GM12865 (cell line): ENCODE measurements around the gene AVP.

Source experiments
- DNase-seq: peaks from one replicate; pipeline ENCODE4 v3.0.0; 2010; ENCODE audit warnings: low read depth
- H3K4me3 ChIP-seq: 2 replicates; pipeline ENCODE4 v1.5.1; 2011; ENCODE audit warnings: mild to moderate bottlenecking, low read depth, low read length, control low read depth
- TF ChIP-seq, protein P1 (sequence below): IDR thresholded peaks from 2 replicates; pipeline ENCODE4 v1.5.1; 2011; ENCODE audit warnings: low read length, control low read depth, low read depth, inconsistent platforms; ENCODE audit not compliant: insufficient read depth; ENCODE audit errors: missing control alignments

Gene AVP

DNA sequence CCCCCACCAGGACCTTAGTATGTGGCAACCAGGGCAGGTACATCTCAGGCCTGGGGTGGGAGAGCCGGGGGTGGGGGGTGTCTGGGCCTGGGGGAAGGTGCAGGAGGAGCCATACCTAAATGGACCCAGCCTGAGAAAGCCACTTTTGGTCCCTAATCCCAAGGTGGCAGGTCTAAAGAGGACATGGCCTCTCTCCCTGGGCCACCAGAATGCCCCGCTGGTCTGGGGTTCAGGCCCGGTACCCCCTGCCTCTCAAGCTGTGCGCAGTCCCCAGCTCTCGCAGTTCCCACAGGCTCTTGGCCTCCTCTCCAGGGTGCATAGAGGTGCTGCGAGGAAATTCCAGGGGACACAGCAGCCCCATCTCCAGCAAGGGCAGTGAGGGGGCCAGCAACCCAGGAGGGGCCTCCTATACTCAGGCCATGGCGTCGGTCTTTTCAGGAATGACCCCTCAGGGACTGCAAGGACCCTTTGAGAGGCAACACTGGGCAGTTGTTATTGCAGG lies 1.1 kb upstream of the AVP start:
- TF ChIP-seq, protein P1, sequence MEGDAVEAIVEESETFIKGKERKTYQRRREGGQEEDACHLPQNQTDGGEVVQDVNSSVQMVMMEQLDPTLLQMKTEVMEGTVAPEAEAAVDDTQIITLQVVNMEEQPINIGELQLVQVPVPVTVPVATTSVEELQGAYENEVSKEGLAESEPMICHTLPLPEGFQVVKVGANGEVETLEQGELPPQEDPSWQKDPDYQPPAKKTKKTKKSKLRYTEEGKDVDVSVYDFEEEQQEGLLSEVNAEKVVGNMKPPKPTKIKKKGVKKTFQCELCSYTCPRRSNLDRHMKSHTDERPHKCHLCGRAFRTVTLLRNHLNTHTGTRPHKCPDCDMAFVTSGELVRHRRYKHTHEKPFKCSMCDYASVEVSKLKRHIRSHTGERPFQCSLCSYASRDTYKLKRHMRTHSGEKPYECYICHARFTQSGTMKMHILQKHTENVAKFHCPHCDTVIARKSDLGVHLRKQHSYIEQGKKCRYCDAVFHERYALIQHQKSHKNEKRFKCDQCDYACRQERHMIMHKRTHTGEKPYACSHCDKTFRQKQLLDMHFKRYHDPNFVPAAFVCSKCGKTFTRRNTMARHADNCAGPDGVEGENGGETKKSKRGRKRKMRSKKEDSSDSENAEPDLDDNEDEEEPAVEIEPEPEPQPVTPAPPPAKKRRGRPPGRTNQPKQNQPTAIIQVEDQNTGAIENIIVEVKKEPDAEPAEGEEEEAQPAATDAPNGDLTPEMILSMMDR = no peak
- no peak for DNase-seq
- H3K4me3 ChIP-seq = no peak overlapping the region

DNA sequence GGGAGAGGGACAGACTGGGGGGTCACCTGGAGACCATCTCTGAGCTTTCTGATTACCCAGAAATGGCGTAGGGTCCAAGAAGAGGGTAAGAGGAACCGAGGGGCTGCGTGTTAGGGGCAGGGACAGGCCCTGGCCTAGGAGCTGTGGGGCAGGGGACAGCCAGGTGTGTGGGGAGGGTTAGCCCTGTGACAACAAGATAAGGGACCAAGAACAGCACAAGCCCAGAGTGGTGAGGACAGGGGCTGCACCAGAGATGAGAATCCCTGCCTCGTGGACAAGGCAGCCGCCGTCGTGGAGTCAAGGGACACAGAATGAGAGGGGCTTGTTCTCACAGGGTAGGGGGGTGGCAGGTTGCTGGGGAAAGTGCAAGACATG lies 449 bp upstream of the AVP start:
- no peak for DNase-seq
- H3K4me3 ChIP-seq = no peak overlapping the region
- TF ChIP-seq, protein P1 = no peak

DNA sequence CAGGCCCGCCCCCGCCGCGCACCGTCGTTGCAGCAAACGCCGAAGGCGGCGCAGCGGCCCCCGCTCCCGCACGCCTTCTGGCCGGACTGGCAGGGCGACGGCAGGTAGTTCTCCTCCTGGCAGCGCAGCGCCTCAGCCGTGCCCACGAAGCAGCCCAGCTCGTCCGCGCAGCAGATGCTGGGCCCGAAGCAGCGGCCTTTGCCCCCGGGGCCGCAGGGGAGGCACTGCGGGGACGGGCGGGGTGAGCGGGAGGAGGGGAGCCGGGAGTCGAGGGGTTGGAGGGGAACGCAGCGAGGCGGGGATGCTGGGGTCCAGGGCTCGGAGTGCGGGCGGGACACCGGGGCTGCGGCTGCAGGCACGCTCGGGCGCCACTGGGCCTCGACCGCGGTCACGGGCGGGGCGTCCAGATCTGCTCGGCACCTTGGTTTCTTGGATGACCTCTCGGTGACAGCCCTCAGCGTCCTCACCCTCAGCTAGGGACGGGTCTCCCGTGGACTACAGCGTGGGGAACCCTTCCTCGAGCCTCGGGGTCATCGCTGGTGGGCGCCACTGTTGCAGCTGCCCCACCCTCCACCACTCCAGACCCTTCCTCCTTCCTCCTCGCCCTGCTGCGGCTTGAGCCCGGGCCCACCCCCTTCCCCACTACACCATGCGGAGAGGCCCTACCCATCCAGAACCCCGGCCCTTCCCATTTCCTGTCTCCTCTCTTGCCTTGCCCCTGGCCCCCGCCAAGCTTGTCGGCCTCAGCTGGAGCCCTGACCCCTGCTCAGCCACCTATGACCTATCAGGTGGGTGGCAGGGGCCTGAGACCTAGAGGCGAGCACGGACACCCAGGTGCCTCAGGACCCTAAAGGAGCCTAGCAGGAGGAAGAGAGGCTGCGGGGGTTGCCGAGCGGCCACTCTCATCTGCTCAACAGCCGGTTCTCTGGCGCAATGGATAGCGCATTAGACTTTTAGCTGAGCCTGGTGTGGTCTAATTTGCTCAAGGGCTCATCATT lies 1.3 kb downstream of the AVP start:
- H3K4me3 ChIP-seq = no peak overlapping the region
- DNase-seq = no peak
- TF ChIP-seq, protein P1 = no peak

DNA sequence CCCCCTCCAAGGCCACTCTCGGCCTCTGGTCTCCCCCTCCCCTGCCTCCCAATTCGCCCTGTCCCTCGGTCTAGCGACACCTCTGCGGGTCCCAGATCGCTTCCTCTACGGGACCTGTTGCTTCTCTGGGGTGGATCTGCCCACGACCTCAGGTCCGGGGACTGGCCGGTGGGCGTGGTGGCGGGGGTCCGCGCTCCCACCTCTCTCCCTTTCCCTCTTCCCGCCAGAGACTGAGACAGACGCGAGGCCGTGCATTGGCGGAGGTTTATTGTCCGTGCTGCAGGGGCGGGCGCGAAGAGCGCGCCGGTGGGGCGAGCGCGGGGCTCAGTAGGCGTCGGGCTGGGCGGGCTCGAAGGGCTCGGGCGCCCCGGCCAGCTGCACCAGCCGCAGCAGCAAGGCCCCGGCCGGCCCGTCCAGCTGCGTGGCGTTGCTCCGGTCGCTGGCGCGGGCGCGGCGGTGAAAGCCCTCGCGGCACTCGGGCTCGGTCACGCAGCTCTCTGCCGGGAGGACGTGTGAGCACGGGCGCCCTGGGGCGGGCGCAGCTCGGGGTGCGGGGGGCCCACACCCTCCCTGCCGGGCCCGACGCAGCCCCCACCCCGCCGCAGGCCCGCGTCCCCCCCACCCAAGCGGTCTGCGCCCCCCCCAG lies 2.1 kb downstream of the AVP start:
- TF ChIP-seq, protein P1 = no peak
- H3K4me3 ChIP-seq = no peak overlapping the region
- DNase-seq = no peak

DNA sequence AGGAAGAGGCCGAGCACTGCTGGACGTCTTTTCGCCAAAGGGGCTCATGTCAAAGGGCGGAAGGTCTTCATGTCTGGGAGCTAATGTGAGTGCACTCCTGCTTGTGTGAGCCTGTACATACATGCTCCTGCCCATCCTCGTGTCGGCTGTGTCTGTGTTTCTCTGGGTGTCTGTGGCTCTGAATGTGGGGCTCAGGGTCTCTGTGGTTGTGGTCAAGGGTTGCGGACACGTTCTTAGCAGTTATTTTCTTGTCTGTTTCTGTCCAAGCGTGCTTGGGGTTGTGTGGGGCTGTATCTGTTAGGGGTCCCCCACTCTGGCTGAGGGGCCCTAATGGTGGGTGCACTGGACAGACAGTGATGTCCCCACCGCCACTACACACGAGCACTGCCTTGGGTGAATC lies 2.9 kb downstream of the AVP start:
- TF ChIP-seq, protein P1 = no peak
- no peak for DNase-seq
- no peak overlapping the region for H3K4me3 ChIP-seq

DNA sequence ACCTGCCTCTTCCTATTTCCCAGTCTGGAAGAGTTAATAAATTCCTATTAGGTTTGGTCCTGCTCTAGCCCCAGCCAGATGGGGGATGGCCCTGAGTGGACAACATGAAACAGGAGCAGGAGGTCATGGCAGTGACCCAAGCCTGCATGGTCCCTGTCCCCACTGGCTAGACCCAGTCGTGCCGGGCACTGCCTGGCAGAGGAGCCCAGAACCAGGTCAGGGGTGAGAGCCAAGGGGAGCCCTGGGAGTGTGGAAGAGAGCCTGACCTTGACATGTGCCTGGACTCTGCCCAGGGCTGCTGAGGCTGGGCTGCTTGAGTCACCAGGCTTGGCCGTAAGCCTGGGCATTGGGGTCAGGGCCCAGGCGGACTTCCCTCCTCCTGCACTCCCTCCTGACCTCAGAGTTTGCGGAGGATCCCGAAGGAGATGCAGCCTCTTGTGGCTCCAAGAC lies 3.6 kb downstream of the AVP start:
- DNase-seq = no peak

More for the DNA sequence above, 3.6 kb downstream of the AVP start:
- TF ChIP-seq, protein P1 = no peak
- H3K4me3 ChIP-seq = no peak overlapping the region
